ENCODE measurements around the gene TKT. TPM values are rescaled to one million over a fixed set of nuclear protein-coding genes. Genes with fewer than 3 reads are reported as not detected.
"Not testable (repeated sequence)": the region's sequence is repeated elsewhere in the genome, so short reads cannot be mapped to it uniquely, and the experiment has no call there.

Gene TKT
- total RNA-seq, 4 donors from 2014 or later = 497 to 698 (median 627) TPM

DNA sequence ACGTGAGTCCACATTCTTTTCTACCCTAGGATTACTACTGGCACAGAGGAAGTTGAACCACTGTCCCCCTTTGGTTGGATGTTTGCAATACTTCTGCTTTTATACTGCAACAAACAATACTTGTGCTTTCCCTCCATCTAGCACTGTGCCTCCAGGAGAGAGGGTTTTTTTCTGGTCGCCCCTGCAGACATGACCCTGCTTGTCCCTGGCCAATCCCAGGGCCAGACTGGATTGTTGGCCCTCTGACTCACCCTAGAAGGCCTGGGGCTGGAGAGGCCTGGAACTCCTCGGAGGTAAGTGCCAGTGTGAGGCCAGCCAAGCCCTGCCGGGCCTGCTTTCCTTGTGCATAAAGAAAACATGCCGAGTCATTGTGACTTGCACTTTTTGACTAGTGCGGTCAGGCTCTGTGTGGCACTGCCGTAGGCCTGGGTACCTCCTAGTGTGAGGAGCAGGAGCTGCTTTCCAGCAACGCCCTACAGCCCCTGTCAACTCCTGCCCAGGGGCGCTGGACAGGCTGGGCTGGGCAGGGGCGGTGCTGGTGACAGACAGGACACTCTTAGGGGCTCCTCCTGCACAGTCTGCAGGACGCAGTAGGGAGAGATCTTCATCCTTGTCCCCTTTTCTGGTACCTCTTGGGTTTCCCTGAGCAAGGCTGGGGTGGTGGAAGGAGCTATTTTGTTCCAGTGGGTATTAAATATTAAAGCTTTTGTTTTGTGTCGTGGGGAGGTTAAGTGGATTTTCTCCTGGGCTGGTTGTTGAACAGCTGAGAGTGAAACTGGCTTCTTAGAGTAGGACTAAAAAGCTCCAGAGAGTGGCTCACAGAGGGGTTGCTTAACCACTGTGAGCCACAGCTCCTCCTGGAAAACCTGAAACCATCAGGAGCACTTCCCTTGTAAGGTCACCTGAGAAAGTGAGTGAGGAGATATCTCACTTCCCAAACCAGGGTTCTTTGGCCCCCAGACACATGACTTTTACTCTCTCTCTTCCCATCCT is 14.4 kb upstream of the TKT start:
- H3K4me3 ChIP-seq = peak overlapping the region in 1 of 4 donors; percentile 33
- peak; percentile 49 for DNase-seq
- H3K27ac ChIP-seq = peak overlapping the region; percentile 87 to 95 (median 93)
- 21 to 29% methylated on average over 3 to 8 of the region's 12 CpGs for WGBS, 2 donors
- peaks cover 19 to 62% (median 31%) of the 10 kb centered on the region in 3 donors for H3K4me1 ChIP-seq
- intact Hi-C loops (cut with DNase I) = no loop called here
- H3K9me3 ChIP-seq = no peaks in the 10 kb centered on the region
- TF ChIP-seq POLR2A (IDR thresholded peaks at IDR 0.05) = no peak
- TF ChIP-seq, protein P1, sequence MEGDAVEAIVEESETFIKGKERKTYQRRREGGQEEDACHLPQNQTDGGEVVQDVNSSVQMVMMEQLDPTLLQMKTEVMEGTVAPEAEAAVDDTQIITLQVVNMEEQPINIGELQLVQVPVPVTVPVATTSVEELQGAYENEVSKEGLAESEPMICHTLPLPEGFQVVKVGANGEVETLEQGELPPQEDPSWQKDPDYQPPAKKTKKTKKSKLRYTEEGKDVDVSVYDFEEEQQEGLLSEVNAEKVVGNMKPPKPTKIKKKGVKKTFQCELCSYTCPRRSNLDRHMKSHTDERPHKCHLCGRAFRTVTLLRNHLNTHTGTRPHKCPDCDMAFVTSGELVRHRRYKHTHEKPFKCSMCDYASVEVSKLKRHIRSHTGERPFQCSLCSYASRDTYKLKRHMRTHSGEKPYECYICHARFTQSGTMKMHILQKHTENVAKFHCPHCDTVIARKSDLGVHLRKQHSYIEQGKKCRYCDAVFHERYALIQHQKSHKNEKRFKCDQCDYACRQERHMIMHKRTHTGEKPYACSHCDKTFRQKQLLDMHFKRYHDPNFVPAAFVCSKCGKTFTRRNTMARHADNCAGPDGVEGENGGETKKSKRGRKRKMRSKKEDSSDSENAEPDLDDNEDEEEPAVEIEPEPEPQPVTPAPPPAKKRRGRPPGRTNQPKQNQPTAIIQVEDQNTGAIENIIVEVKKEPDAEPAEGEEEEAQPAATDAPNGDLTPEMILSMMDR (IDR thresholded peaks at IDR 0.05) = peak in 1 of 6 experiments; percentile 14
- no peaks in the 10 kb centered on the region for H3K27me3 ChIP-seq
- H3K36me3 ChIP-seq = no peaks in the 10 kb centered on the region

DNA sequence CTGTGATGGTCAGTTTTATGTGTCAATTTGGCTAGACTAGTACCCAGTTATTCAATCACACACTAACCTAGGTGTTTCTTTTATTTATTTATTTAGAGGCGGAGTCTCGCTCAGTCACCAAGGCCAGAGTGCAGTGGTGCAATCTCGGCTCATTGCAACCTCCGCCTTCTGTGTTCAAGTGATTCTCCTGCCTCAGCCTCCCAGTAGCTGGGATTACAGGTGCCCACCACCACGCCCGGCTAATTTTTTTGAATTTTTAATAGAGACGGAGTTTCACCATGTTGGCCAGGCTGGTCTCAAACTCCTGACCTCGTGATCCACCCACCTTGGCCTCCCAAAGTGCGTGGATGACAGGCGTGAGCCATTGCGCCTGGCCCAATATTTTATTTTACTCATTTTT is 13.4 kb upstream of the TKT start:
- WGBS, 2 donors = 87 to 94% methylated on average over 11 of the region's 11 CpGs
- peak overlapping the region; percentile 87 to 95 (median 93) for H3K27ac ChIP-seq
- H3K9me3 ChIP-seq; DNase-seq; H3K27me3 ChIP-seq; H3K4me3 ChIP-seq; intact Hi-C loops (cut with DNase I); H3K36me3 ChIP-seq: not testable (repeated sequence)
- peaks cover 24 to 72% (median 35%) of the 10 kb centered on the region in 3 donors for H3K4me1 ChIP-seq

DNA sequence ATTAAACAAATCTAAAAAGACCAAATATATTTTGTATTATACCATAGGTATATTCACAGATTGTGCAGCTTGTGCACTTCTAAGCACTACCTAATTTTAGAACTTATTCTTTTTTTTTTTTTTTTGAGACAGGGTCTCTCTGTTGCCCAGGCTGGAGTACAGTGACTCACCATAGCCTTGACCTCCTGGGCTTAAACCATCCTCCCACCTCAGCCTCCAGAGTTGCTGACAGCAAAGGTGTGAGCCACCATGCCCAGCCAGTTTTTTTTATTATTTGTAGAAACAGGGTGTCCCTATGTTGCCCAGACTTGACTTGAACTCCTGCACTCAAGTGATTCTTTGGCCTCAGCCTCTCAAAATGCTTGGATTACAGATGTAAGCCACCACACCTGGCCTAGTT is 11.9 kb upstream of the TKT start:
- Histone ChIP-seq H3K27me3 (no peaks in the 10 kb centered on the region), H3K27ac (peak overlapping the region in 3 of 4 donors; percentile 3 to 95 (median 59)), H3K36me3 (no peaks in the 10 kb centered on the region), H3K9me3 (no peaks in the 10 kb centered on the region), H3K4me3 (no peak overlapping the region), H3K4me1 (peaks cover 24 to 86% (median 35%) of the 10 kb centered on the region in 3 donors)
- no peak for TF ChIP-seq POLR2A (IDR thresholded peaks at IDR 0.05)
- TF ChIP-seq, protein P1 (IDR thresholded peaks at IDR 0.05) = no peak
- DNase-seq = no peak
- intact Hi-C loops (cut with DNase I) = no loop called here

DNA sequence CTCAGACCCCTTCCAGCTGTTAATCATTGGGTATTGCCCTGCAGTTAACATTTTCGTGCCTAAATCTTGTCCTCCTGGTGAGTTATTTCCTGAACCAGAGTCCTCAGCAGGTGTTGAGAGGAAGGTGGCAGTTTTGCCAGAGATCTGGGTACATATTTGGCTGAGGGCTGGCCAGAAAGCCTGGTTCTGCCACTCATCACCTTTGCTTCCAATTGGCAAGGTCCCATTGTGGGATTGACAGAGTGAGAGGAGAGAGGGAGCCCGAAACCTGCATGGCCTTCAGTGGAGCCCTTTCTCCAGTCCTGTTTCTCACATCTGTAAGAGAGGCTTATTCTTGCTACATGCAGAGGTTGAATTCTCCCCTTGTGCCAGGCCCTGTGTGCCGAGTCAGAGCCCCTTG is 8.9 kb upstream of the TKT start:
- 39 to 70% methylated on average over 1 to 2 of the region's 3 CpGs for WGBS, 2 donors
- Histone ChIP-seq H3K27me3 (no peaks in the 10 kb centered on the region), H3K36me3 (no peaks in the 10 kb centered on the region), H3K9me3 (no peaks in the 10 kb centered on the region), H3K27ac (peak overlapping the region; percentile 62 to 82 (median 66)), H3K4me3 (no peak overlapping the region), H3K4me1 (peaks cover 18 to 86% (median 32%) of the 10 kb centered on the region in 3 donors)
- DNase-seq = no peak
- TF ChIP-seq, protein P1 (IDR thresholded peaks at IDR 0.05) = no peak
- TF ChIP-seq POLR2A (IDR thresholded peaks at IDR 0.05) = no peak
- intact Hi-C loops (cut with DNase I) = no loop called here

DNA sequence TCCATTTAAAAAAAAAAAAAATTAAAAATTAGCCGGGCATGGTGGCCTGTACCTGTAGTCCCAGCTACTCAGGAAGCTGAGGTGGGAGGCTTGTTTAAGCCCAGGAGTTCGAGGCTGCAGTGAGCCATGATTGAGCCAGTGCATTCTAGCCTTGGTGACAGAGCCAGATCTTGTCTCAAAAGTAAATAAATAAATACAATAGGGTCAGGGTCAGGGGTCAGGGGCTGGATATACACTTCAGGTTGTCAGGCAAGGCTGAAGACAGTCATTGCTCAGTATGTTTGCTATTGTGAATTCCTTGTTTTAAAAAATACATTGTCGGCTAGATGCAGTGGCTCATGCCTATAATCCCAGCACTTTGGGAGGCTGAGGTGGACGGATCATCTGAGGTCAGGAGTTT is 8.1 kb upstream of the TKT start:
- Histone ChIP-seq H3K27ac (peak overlapping the region in 3 of 4 donors; percentile 62 to 82 (median 65)), H3K27me3 (no peaks in the 10 kb centered on the region), H3K4me3 (no peak overlapping the region), H3K36me3 (no peaks in the 10 kb centered on the region), H3K4me1 (peaks cover 11 to 86% (median 25%) of the 10 kb centered on the region in 3 donors), H3K9me3 (no peaks in the 10 kb centered on the region)
- intact Hi-C loops (cut with DNase I) = no loop called here
- no peak for DNase-seq
- WGBS, 2 donors = 72 to 78% methylated on average over 4 of the region's 4 CpGs
- TF ChIP-seq, protein P1 (IDR thresholded peaks at IDR 0.05) = no peak
- TF ChIP-seq POLR2A (IDR thresholded peaks at IDR 0.05) = no peak

All from esophagus squamous epithelium (tissue), 5 donors.